Fibroblast of lung (primary cell): Measurements from ENCODE around the gene ZBTB11. TPM values are rescaled to one million over a fixed set of nuclear protein-coding genes. Genes with fewer than 3 reads are reported as not detected.

Experiments
- DNase-seq, 2 donors: peaks; one replicate each; pipeline versions ENCODE4 v3.0.0 to v3.0.0-alpha.2; 2010; ENCODE audit warnings: low read depth in 2 of 2
- H2AFZ ChIP-seq: 2 replicates; pipeline ENCODE4 v1.5.1; 2012; ENCODE audit warnings: low read length, control low read depth, inconsistent platforms
- H3K27ac ChIP-seq: 2 replicates; pipeline ENCODE4 v1.5.1; 2011; ENCODE audit warnings: low read length, control low read depth; ENCODE audit not compliant: insufficient read depth
- H3K27me3 ChIP-seq: 2 replicates; pipeline ENCODE4 v1.5.1; 2011; ENCODE audit warnings: mild to moderate bottlenecking, low read length; ENCODE audit not compliant: control insufficient read depth, insufficient read depth
- H3K36me3 ChIP-seq: 2 replicates; pipeline ENCODE4 v1.5.1; 2011; ENCODE audit warnings: low read length; ENCODE audit not compliant: control insufficient read depth, insufficient read depth
- H3K4me1 ChIP-seq: 2 replicates; pipeline ENCODE4 v1.5.1; 2011; ENCODE audit warnings: low read length; ENCODE audit not compliant: control insufficient read depth, insufficient read depth; ENCODE audit errors: extremely low read depth
- H3K4me2 ChIP-seq: 2 replicates; pipeline ENCODE4 v1.5.1; 2011; ENCODE audit warnings: low read length, control low read depth; ENCODE audit not compliant: insufficient read depth; ENCODE audit errors: extremely low read depth
- H3K4me3 ChIP-seq, 4 experiments: fragments of 200-600 bp in 1 of 4; sonication (generic) in 1 of 4; replicated peaks in 1 of 4; 2 replicates each; pipeline ENCODE4 v1.5.1; 2011 to 2016; ENCODE audit warnings: low read length in 4 of 4, low read depth in 3 of 4, mild to moderate bottlenecking in 3 of 4, control low read depth in 2 of 4, inconsistent platforms in 1 of 4, mixed read lengths in 1 of 4; ENCODE audit not compliant: insufficient read depth in 1 of 4; ENCODE audit errors: control extremely low read depth in 1 of 4
- H3K79me2 ChIP-seq: 2 replicates; pipeline ENCODE4 v1.5.1; 2012; ENCODE audit warnings: mild to moderate bottlenecking, low read length, inconsistent platforms; ENCODE audit not compliant: control insufficient read depth, insufficient read depth
- H3K9ac ChIP-seq: 2 replicates; pipeline ENCODE4 v1.5.1; 2011; ENCODE audit warnings: mild to moderate bottlenecking, low read length, control low read depth; ENCODE audit not compliant: insufficient read depth
- H3K9me3 ChIP-seq: 2 replicates; pipeline ENCODE4 v1.5.1; 2012; ENCODE audit warnings: low read depth, low read length; ENCODE audit not compliant: control insufficient read depth, insufficient read depth
- H4K20me1 ChIP-seq: 2 replicates; pipeline ENCODE4 v1.5.1; 2011; ENCODE audit warnings: low read length; ENCODE audit not compliant: control insufficient read depth, insufficient read depth; ENCODE audit errors: extremely low read depth
- CTCF ChIP-seq, 2 donors: IDR thresholded peaks in 1 of 2; conservative IDR thresholded peaks in 1 of 2; 1 replicate in 1 of 2; 2 replicates in 1 of 2; pipeline ENCODE4 v1.5.1; 2011 to 2012; ENCODE audit warnings: low read length in 2 of 2, control low read depth in 1 of 2, inconsistent platforms in 1 of 2, low read depth in 1 of 2, mild to moderate bottlenecking in 1 of 2
- EZH2 ChIP-seq: IDR thresholded peaks from 2 replicates; pipeline ENCODE4 v1.5.1; 2012; ENCODE audit warnings: low read length, control low read depth, mild to moderate bottlenecking; ENCODE audit errors: missing control alignments
- polyA plus RNA-seq, 2 donors: library from polyadenylated mRNA; depleted of rRNA in 1 of 2; stranded (reverse) in 1 of 2; unstranded in 1 of 2; fragments of >200 nt; gene quantifications; 2 replicates each; pipeline ENCODE4 v1.2.1, GENCODE V29; 2011 to 2012; ENCODE audit warnings: missing spikeins in 1 of 2
- total RNA-seq: library from RNA; depleted of rRNA; stranded (reverse); fragments of >200 nt; gene quantifications from 2 replicates; pipeline ENCODE4 v1.2.1, GENCODE V29; 2014

Gene ZBTB11
- total and polyA plus RNA-seq, 2 donors (not counting 1 experiment from before 2014, with no cell fraction given) = 11.4 to 26.6 TPM

- H3K27ac ChIP-seq = no peak overlapping the region
- peaks cover 3% of the 10 kb centered on the region for H3K4me1 ChIP-seq
- peaks cover 5% of the 10 kb centered on the region for H3K27me3 ChIP-seq
- H2AFZ ChIP-seq = no peak overlapping the region
- no peaks in the 10 kb centered on the region for H3K36me3 ChIP-seq
- TF ChIP-seq EZH2 = no peak
- TF ChIP-seq CTCF (conservative IDR thresholded peaks at IDR 0.05 in 1 of 2, IDR thresholded peaks at IDR 0.05 in 1 of 2; ENCODE audit: low read depth in 1 of 2, low read length in 2 of 2) = no peak
- H3K4me2 ChIP-seq = no peak overlapping the region
- no peaks in the 10 kb centered on the region for H3K79me2 ChIP-seq
- no peak overlapping the region for H3K9ac ChIP-seq
- H3K9me3 ChIP-seq = no peaks in the 10 kb centered on the region
- no peaks in the 10 kb centered on the region for H4K20me1 ChIP-seq
- no peak overlapping the region for H3K4me3 ChIP-seq
- DNase-seq = no peak
Measured at GRCh38 chr3:101639280-101639963, 37.5 kb downstream of the ZBTB11 start.

- Histone ChIP-seq H2AFZ (no peak overlapping the region), H3K4me3 (no peak overlapping the region), H3K27ac (no peak overlapping the region), H3K36me3 (no peaks in the 10 kb centered on the region), H3K4me1 (no peaks in the 10 kb centered on the region), H3K9ac (no peak overlapping the region), H3K79me2 (no peaks in the 10 kb centered on the region), H3K4me2 (no peak overlapping the region), H4K20me1 (no peaks in the 10 kb centered on the region), H3K27me3 (peaks cover 5% of the 10 kb centered on the region), H3K9me3 (no peaks in the 10 kb centered on the region)
- no peak for TF ChIP-seq EZH2
- no peak for TF ChIP-seq CTCF (conservative IDR thresholded peaks at IDR 0.05 in 1 of 2, IDR thresholded peaks at IDR 0.05 in 1 of 2; ENCODE audit: low read depth in 1 of 2, low read length in 2 of 2)
- no peak for DNase-seq
Measured at GRCh38 chr3:101638261-101638745, 38.6 kb downstream of the ZBTB11 start.

GRCh38 chr3:101637451-101637850 is 39.5 kb downstream of the ZBTB11 start:
- H3K79me2 ChIP-seq = no peaks in the 10 kb centered on the region
- TF ChIP-seq CTCF (conservative IDR thresholded peaks at IDR 0.05 in 1 of 2, IDR thresholded peaks at IDR 0.05 in 1 of 2; ENCODE audit: low read depth in 1 of 2, low read length in 2 of 2) = no peak
- no peak for TF ChIP-seq EZH2
- no peaks in the 10 kb centered on the region for H3K4me1 ChIP-seq
- H4K20me1 ChIP-seq = no peaks in the 10 kb centered on the region
- DNase-seq = no peak
- no peak overlapping the region for H3K4me2 ChIP-seq
- no peaks in the 10 kb centered on the region for H3K9me3 ChIP-seq
- peaks cover 5% of the 10 kb centered on the region for H3K27me3 ChIP-seq
- H3K36me3 ChIP-seq = no peaks in the 10 kb centered on the region
- no peak overlapping the region for H2AFZ ChIP-seq
- no peak overlapping the region for H3K9ac ChIP-seq
- no peak overlapping the region for H3K27ac ChIP-seq
- no peak overlapping the region for H3K4me3 ChIP-seq
